HG02588 (cell line): Measurements from ENCODE around the gene LSM4.

ENCODE experiments used
- ATAC-seq: cut with Tn5 transposase; IDR thresholded peaks from one replicate; pipeline ENCODE4 v1.9.1; 2021; ENCODE audit warnings: mild to moderate bottlenecking, moderate library complexity; ENCODE audit not compliant: unreplicated experiment

Gene LSM4

GRCh38 chr19:18311502-18312091 lies 11.3 kb downstream of the LSM4 start:
- no peak for ATAC-seq

- no peak for ATAC-seq
Observed at GRCh38 chr19:18310966-18311365, 11.9 kb downstream of the LSM4 start.

GRCh38 chr19:18310118-18310909 lies 12.6 kb downstream of the LSM4 start:
- ATAC-seq: no peak

GRCh38 chr19:18309525-18310064 lies 13.3 kb downstream of the LSM4 start:
- ATAC-seq: no peak

- ATAC-seq: no peak
Observed at GRCh38 chr19:18308948-18309325, 13.9 kb downstream of the LSM4 start.

- ATAC-seq: no peak
Observed at GRCh38 chr19:18308051-18308947, 14.6 kb downstream of the LSM4 start.

- ATAC-seq: no peak
Observed at GRCh38 chr19:18307271-18307681, 15.6 kb downstream of the LSM4 start.

GRCh38 chr19:18306888-18307260 lies 16.0 kb downstream of the LSM4 start:
- no peak for ATAC-seq

- no peak for ATAC-seq
Observed at GRCh38 chr19:18306209-18306887, 16.5 kb downstream of the LSM4 start.

- ATAC-seq: peak; percentile 38
Observed at GRCh38 chr19:18304458-18305310, 18.2 kb downstream of the LSM4 start.

GRCh38 chr19:18304208-18304457 lies 18.7 kb downstream of the LSM4 start:
- no peak for ATAC-seq

- ATAC-seq: no peak
Observed at GRCh38 chr19:18301718-18302111, 21.2 kb downstream of the LSM4 start.

GRCh38 chr19:18300930-18301717 lies 21.8 kb downstream of the LSM4 start:
- no peak for ATAC-seq

- no peak for ATAC-seq
Observed at GRCh38 chr19:18299654-18300053, 23.2 kb downstream of the LSM4 start.

- ATAC-seq: no peak
Observed at GRCh38 chr19:18298601-18299000, 24.3 kb downstream of the LSM4 start.

- ATAC-seq: no peak
Observed at GRCh38 chr19:18297308-18297707, 25.6 kb downstream of the LSM4 start.

- no peak for ATAC-seq
Observed at GRCh38 chr19:18295034-18295451, 27.8 kb downstream of the LSM4 start.

- no peak for ATAC-seq
Observed at GRCh38 chr19:18294467-18294864, 28.4 kb downstream of the LSM4 start.
